A549 (cell line): ENCODE measurements around the gene IGFBP4. TPM values are rescaled to one million over a fixed set of nuclear protein-coding genes. Genes with fewer than 3 reads are reported as not detected.

Experiments used
- ATAC-seq, 2 experiments: fragments of 200-7000 bp in 1 of 2; fragments of >200 bp in 1 of 2; cut with Nextera tagmentation in 1 of 2; cut with Tn5 transposase in 1 of 2; 3 replicates each; pipeline versions ENCODE4 v1.8.0 to v1.9.1; 2018 to 2020; ENCODE audit warnings: mild to moderate bottlenecking in 1 of 2, moderate library complexity in 1 of 2
- CTCF ChIA-PET: fragments of 300-600 bp; sonication (Branson Sonifier 250); formaldehyde crosslinking; extraction: SDS; loops from one replicate; lab custom pipeline; 2021; ENCODE audit warnings: antibody characterized with exemption, inconsistent platforms; lab: Yijun Ruan, JAX
- POLR2A ChIA-PET: fragments of 350-600 bp; formaldehyde crosslinking; extraction: SDS; loops from one replicate; lab custom pipeline; 2021; ENCODE audit warnings: antibody characterized with exemption, inconsistent platforms; lab: Yijun Ruan, JAX
- DNase-seq, 2 experiments: peaks; one replicate each; pipeline versions ENCODE4 v3.0.0 to v3.0.0-alpha.2; 2011 to 2016; ENCODE audit warnings: low read depth in 1 of 2, low spot score in 1 of 2
- FAIRE-seq: peaks from 2 replicates; lab custom pipeline; 2011; peaks lifted over from hg19 to GRCh38; lab: Jason Lieb, UNC
- H3K27ac ChIP-seq, 2 experiments: fragments of >200 bp; sonication (Bioruptor Twin); formaldehyde crosslinking; 3 replicates each; pipeline ENCODE4 v1.5.1; 2016 to 2017
- H3K4me1 ChIP-seq: fragments of >200 bp; sonication (Bioruptor Twin); formaldehyde crosslinking; 3 replicates; pipeline ENCODE4 v1.6.1; 2016
- H3K4me2 ChIP-seq: fragments of >200 bp; sonication (Bioruptor Twin); formaldehyde crosslinking; 3 replicates; pipeline ENCODE4 v1.6.1; 2016
- H3K4me3 ChIP-seq: fragments of >200 bp; sonication (Bioruptor Twin); formaldehyde crosslinking; 3 replicates; pipeline ENCODE4 v1.5.1; 2016
- H3K9me3 ChIP-seq: fragments of >200 bp; sonication (Bioruptor Twin); formaldehyde crosslinking; 3 replicates; pipeline ENCODE4 v1.6.1; 2016
- CEBPB ChIP-seq, 2 experiments: fragments of >200 bp in 1 of 2; sonication (Bioruptor Twin) in 1 of 2; formaldehyde crosslinking in 1 of 2; IDR thresholded peaks; 2 replicates each; pipeline ENCODE4 v1.6.1; 2012 to 2016
- EHMT2 ChIP-seq: fragments of 200-600 bp; sonication (generic); IDR thresholded peaks from 2 replicates; pipeline ENCODE4 v1.6.1; 2016; ENCODE audit warnings: antibody characterized with exemption, low read depth, mild to moderate bottlenecking, moderate library complexity
- ESRRA ChIP-seq: fragments of 150-350 bp; IDR thresholded peaks from 2 replicates; pipeline ENCODE4 v1.6.1; 2014; ENCODE audit warnings: mild to moderate bottlenecking, low read length, borderline replicate concordance
- GATA3 ChIP-seq: IDR thresholded peaks from 2 replicates; pipeline ENCODE4 v1.6.1; 2012; ENCODE audit warnings: borderline replicate concordance
- HDAC2 ChIP-seq: fragments of 200-600 bp; sonication (generic); IDR thresholded peaks from 2 replicates; pipeline ENCODE4 v1.6.1; 2016
- HOXA7 ChIP-seq: fragments of 250-450 bp; sonication (Bioruptor Pico); IDR thresholded peaks from 2 replicates; pipeline ENCODE4 v1.5.0; 2020; ENCODE audit warnings: mild to moderate bottlenecking, moderate library complexity
- HOXB13 ChIP-seq: fragments of 250-450 bp; sonication (Bioruptor Pico); IDR thresholded peaks from 2 replicates; pipeline ENCODE4 v1.5.0; 2020; ENCODE audit warnings: low read depth, mild to moderate bottlenecking, moderate library complexity
- JUNB ChIP-seq: fragments of >200 bp; sonication (Bioruptor Twin); formaldehyde crosslinking; IDR thresholded peaks from 2 replicates; pipeline ENCODE4 v1.6.1; 2016
- MYC ChIP-seq: IDR thresholded peaks from 2 replicates; pipeline ENCODE4 v1.6.1; 2012; ENCODE audit warnings: mild to moderate bottlenecking, inconsistent platforms, low read length, improper control_type of control experiment, borderline replicate concordance
- NFE2L2 ChIP-seq: fragments of 150-350 bp; conservative IDR thresholded peaks from 2 replicates; pipeline ENCODE4 v1.6.1; 2014; ENCODE audit warnings: low read length
- POLR2A ChIP-seq: IDR thresholded peaks from 2 replicates; pipeline ENCODE4 v1.6.1; 2012; ENCODE audit warnings: mild to moderate bottlenecking, low read length
- RARB ChIP-seq: fragments of 250-450 bp; sonication (Bioruptor Pico); IDR thresholded peaks from 2 replicates; pipeline ENCODE4 v1.8.0; 2021; ENCODE audit warnings: mild to moderate bottlenecking, moderate library complexity
- RCOR1 ChIP-seq: fragments of 150-350 bp; IDR thresholded peaks from 2 replicates; pipeline ENCODE4 v1.6.1; 2014; ENCODE audit warnings: antibody characterized with exemption, low read length, low read depth
- RNF2 ChIP-seq: fragments of 200-600 bp; sonication (generic); IDR thresholded peaks from 2 replicates; pipeline ENCODE4 v1.6.1; 2016; ENCODE audit warnings: low read depth, mild to moderate bottlenecking, antibody characterized with exemption, moderate library complexity, borderline replicate concordance
- SMC3 ChIP-seq: fragments of >200 bp; sonication (Bioruptor Twin); formaldehyde crosslinking; IDR thresholded peaks from 3 replicates; pipeline ENCODE4 v1.6.1; 2018; ENCODE audit warnings: inconsistent platforms
- TFCP2L1 ChIP-seq: fragments of 250-450 bp; sonication (Bioruptor Pico); IDR thresholded peaks from 2 replicates; pipeline ENCODE4 v1.5.0; 2021; ENCODE audit warnings: mild to moderate bottlenecking
- ZC3H11A ChIP-seq: fragments of 450-650 bp; IDR thresholded peaks from 2 replicates; pipeline ENCODE4 v1.6.1; 2014; ENCODE audit warnings: antibody characterized with exemption, mild to moderate bottlenecking
- ZSCAN20 ChIP-seq: fragments of 250-450 bp; sonication (Bioruptor Pico); IDR thresholded peaks from 2 replicates; pipeline ENCODE4 v1.8.0; 2022; ENCODE audit warnings: mild to moderate bottlenecking, moderate library complexity
- WGBS: methylation state at CpG from one replicate; pipeline ENCODE4 v1.1.6; 2017; ENCODE audit errors: missing lambda C conversion rate; 5-methylcytosine and 5-hydroxymethylcytosine counted together
- polyA plus RNA-seq, 4 experiments: library from polyadenylated mRNA; depleted of rRNA in 3 of 4; stranded (reverse); fragments of >200 nt; fragmentation: RNase III in 1 of 4; extraction: RNeasy Plus Mini Kit Qiagen cat#74134 plus additional on column Dnase treatment in 1 of 4; gene quantifications; 2 replicates in 3 of 4; 3 replicates in 1 of 4; pipeline ENCODE4 v1.2.3, GENCODE V29; 2011 to 2017
- TF ChIP-seq, protein P1 (sequence below): fragments of >200 bp; sonication (Bioruptor Twin); formaldehyde crosslinking; IDR thresholded peaks from 2 replicates; pipeline ENCODE4 v1.6.1; 2016
- TF ChIP-seq, protein P2 (sequence below): IDR thresholded peaks from 2 replicates; pipeline ENCODE4 v1.6.1; 2012; ENCODE audit warnings: low read depth, borderline replicate concordance
- TF ChIP-seq, protein P3 (sequence below): fragments of >200 bp; sonication (Bioruptor Twin); formaldehyde crosslinking; IDR thresholded peaks from 3 replicates; pipeline ENCODE4 v1.5.1; 2016

Gene IGFBP4
- polyA plus RNA-seq, 2 of the 4 experiments (the other 2 are of a cell fraction): 1,080 to 1,829 TPM

DNA sequence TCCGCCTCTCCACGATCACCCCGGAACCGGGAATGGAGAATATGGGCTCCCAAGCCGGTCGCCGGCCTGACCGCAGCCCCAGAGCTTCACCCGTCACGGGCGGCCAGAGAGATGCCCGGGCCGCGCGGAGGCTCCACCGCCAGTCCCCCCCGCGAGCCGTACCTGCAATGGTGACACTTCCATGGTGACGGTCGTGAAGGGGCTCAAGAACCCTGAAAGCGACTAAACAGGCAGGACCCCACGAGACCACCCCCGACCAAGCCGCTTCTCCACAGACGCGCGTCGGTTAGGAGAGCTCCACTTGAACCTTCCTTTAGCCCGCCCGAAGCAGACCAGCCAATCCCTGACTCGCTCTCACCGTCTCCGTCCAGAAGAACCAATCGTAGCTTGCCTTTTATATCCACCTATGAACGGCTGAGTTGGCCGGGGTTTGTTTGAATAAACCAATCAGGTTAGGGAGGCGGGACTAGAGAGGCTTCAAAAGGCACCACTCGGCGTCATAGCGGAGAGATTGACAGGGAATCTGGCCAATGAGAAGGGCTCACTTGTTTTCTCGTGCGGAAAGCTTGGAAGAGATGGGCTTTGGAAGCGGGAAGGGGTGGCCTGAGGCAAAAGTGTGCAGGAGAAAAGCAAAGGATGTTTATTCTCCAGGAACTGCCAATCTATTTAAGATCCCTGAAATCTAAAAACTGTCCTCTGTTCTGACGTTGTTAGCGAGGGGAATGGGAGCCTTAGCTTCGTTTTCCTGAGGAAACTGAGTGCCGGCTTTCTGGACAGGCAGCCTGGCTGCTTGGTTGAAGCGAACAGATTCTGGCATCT, 25.4 kb upstream of the IGFBP4 start, which contains the start of gene TOP2A (continued):
- TF ChIP-seq MYC (no peak), HOXB13 (CRISPR knock-in tag) (no peak), JUNB (no peak), RNF2 (no peak), SMC3 (no peak), RARB (CRISPR knock-in tag) (no peak), HOXA7 (CRISPR knock-in tag) (no peak)

DNA sequence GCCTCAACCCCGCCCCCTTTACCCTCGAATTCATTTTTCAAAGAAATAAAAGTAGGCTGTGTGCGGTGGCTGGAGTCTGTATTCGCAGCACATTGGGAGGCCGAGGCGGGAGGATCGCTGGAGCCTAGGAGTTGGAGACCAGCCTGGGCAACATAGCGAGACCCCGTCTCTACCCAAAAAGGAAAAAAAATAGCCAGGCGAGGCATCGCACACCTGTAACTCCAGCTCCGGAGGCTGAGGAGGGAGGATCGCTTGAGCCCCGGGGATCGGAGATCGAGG, 24.9 kb upstream of the IGFBP4 start:
- DNase-seq: no peak
- H3K9me3 ChIP-seq: no peaks in the 10 kb centered on the region
- no peak for TF ChIP-seq HDAC2
- TF ChIP-seq SMC3: no peak
- TF ChIP-seq EHMT2: no peak
- TF ChIP-seq, all 56 proteins: peak for 0
- 58% methylated on average over 16 of the region's 16 CpGs for WGBS
- Histone ChIP-seq H3K4me2 (peak overlapping the region; percentile 68), H3K4me1 (peaks cover 45% of the 10 kb centered on the region), H3K4me3 (peak overlapping the region; percentile 40), H3K27ac (peak overlapping the region; percentile 72 to 86)
- FAIRE-seq (no peak), ATAC-seq (no peak)
- ChIA-PET CTCF (interaction anchor here (0.7 to 15.1 kb wide), 20 partner anchors 8 to 141 kb away, joined by 3 to 284 read pairs (median 9); partner anchors contain the start of genes GJD3 and IGFBP4), POLR2A (interaction anchor here (0.6 to 2.0 kb wide), 10 partner anchors 25 to 305 kb away, joined by 3 to 14 read pairs (median 6); no protein-coding TSS in a partner anchor)

DNA sequence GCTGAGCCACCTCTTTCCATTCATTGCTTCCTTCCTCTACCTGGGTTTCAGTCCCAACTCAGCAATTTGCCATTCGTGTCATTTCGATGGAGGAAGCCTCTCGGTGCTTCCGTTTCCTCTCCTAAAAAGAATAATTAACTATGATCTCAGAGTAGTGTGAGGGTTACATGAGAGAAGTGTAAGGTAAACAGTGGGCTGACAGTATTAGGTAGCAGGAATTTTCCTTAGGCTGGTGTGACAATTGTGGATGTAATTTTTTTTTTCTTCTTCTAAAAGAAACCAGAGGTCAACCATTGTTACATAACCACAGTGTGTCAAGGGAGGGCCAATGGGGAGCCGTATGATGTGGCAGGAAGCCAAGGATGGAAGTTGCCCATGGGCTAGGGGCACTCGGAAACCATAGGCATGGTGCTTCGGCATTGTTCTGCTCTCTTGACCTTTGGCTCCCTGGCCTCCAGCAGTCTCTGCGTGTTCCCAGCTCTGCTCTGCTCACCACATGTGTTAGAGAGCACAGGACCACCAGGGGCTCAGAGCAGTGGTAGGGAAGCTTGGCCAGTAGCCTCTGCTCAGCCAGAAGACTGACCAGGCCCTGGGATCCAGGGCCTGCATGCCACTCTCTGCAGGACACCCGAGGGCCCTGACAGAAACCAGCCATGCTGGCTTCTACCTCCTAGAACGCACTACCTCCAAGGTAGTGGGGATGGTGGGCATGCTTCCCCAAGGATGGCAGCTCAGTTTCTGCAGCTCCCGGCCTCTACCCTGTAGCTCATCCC, 23.5 kb upstream of the IGFBP4 start:
- no peaks in the 10 kb centered on the region for H3K9me3 ChIP-seq
- CTCF ChIA-PET: interaction anchor here (1.0 to 15.1 kb wide), 10 partner anchors 12 to 196 kb away, joined by 3 to 284 read pairs (median 8); partner anchors contain the start of gene GJD3
- WGBS: 67% methylated on average over 10 of the region's 11 CpGs
- no peak overlapping the region for H3K4me3 ChIP-seq
- peak overlapping the region; percentile 32 for H3K4me2 ChIP-seq
- no peak for TF ChIP-seq POLR2A
- TF ChIP-seq NFE2L2: no peak
- no peak for TF ChIP-seq ZC3H11A
- no peak for TF ChIP-seq RCOR1
- TF ChIP-seq TFCP2L1 (CRISPR knock-in tag): no peak
- no peak for TF ChIP-seq RNF2
- no peak for TF ChIP-seq GATA3
- TF ChIP-seq ZSCAN20: no peak
- TF ChIP-seq, all 56 proteins: peak for 0
- no peak for DNase-seq
- ATAC-seq: no peak
- POLR2A ChIA-PET: no interaction called here
- H3K4me1 ChIP-seq: peaks cover 37% of the 10 kb centered on the region
- no peak for FAIRE-seq
- peak overlapping the region; percentile 4 to 86; a peak in 2 of 6 replicates for H3K27ac ChIP-seq

DNA sequence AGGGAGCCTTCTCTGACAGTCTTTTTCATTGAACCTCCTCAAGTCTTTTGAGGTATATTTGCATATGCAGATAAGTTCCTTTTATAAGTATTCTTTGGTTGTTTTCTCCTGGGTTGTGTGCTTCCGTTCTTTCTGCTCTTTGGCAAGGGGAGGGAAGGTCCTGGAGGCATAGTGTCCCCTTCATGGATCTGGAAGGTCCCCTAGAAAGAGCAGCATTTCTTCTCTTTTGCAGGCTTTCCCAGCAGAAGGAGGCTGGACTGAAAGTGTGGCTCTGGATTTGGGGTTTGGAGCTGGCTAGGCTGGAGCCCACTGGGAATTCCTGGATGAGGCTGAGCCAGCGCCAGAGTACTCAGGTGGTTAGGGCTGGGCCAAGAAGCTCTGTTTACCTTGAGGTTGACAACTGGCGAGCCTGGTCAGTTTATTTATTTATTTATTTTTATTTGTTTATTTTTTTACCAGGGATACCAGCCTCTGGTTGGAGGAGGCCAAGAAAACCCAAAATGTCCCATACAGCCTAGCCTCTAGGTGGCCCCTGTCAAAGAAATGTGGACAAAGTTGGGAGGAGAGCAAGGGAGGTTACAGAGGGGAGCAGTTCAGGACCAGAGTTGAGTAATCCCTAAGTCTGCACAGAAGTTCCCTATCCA, 20.1 kb upstream of the IGFBP4 start:
- H3K4me1 ChIP-seq: peaks cover 25% of the 10 kb centered on the region
- TF ChIP-seq, protein P1, sequence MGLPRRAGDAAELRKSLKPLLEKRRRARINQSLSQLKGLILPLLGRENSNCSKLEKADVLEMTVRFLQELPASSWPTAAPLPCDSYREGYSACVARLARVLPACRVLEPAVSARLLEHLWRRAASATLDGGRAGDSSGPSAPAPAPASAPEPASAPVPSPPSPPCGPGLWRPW: no peak
- TF ChIP-seq, protein P2, sequence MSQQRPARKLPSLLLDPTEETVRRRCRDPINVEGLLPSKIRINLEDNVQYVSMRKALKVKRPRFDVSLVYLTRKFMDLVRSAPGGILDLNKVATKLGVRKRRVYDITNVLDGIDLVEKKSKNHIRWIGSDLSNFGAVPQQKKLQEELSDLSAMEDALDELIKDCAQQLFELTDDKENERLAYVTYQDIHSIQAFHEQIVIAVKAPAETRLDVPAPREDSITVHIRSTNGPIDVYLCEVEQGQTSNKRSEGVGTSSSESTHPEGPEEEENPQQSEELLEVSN: no peak
- TF ChIP-seq CEBPB (IDR thresholded peaks at IDR 0.05) (0 out of 4 replicates have a peak, but pooled peaks of 1 of the 2 experiments have one; percentile 35), ESRRA (no peak)
- TF ChIP-seq, protein P3, sequence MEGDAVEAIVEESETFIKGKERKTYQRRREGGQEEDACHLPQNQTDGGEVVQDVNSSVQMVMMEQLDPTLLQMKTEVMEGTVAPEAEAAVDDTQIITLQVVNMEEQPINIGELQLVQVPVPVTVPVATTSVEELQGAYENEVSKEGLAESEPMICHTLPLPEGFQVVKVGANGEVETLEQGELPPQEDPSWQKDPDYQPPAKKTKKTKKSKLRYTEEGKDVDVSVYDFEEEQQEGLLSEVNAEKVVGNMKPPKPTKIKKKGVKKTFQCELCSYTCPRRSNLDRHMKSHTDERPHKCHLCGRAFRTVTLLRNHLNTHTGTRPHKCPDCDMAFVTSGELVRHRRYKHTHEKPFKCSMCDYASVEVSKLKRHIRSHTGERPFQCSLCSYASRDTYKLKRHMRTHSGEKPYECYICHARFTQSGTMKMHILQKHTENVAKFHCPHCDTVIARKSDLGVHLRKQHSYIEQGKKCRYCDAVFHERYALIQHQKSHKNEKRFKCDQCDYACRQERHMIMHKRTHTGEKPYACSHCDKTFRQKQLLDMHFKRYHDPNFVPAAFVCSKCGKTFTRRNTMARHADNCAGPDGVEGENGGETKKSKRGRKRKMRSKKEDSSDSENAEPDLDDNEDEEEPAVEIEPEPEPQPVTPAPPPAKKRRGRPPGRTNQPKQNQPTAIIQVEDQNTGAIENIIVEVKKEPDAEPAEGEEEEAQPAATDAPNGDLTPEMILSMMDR: peak; percentile 41
- TF ChIP-seq, all 56 proteins: peak for 2
- Histone ChIP-seq H3K9me3 (no peaks in the 10 kb centered on the region), H3K4me3 (no peak overlapping the region), H3K27ac (peak overlapping the region in 1 of 2 experiments; percentile 17; a peak in 1 of 6 replicates), H3K4me2 (peak overlapping the region; percentile 5; the same call in 1 of the 3 replicates)
- WGBS: 43% methylated on average over 3 of the region's 3 CpGs
- FAIRE-seq (no peak), ATAC-seq (peak; percentile 66 to 82; a peak in 5 of 6 replicates), DNase-seq (peak; percentile 64 to 65)
- ChIA-PET POLR2A (interaction anchor here (1.3 kb wide), 1 partner anchor 1266 kb away, joined by 3 read pairs; no protein-coding TSS in a partner anchor), CTCF (interaction anchor here (0.6 to 11.4 kb wide), 14 partner anchors 9 to 138 kb away, joined by 3 to 105 read pairs (median 6); no protein-coding TSS in a partner anchor)
